Astrocyte of the spinal cord (primary cell): ENCODE results near the gene MTRR.

Source experiments
- DNase-seq: peaks from one replicate; pipeline ENCODE4 v3.0.0; 2011; ENCODE audit warnings: low read depth, low spot score
- H3K4me3 ChIP-seq: 2 replicates; pipeline ENCODE4 v1.5.1; 2011; ENCODE audit warnings: low read depth, mild to moderate bottlenecking, low read length, moderate library complexity
- in situ Hi-C: cut with HindIII; loops from 2 replicates; pipeline ENCODE4 v1.10.0; 2017; ENCODE audit warnings: low sequenced_read_pairs
- TF ChIP-seq, protein P1 (sequence below): IDR thresholded peaks from 2 replicates; pipeline ENCODE4 v1.5.1; 2012; ENCODE audit warnings: low read depth, mild to moderate bottlenecking, low read length, inconsistent platforms

Gene MTRR

DNA sequence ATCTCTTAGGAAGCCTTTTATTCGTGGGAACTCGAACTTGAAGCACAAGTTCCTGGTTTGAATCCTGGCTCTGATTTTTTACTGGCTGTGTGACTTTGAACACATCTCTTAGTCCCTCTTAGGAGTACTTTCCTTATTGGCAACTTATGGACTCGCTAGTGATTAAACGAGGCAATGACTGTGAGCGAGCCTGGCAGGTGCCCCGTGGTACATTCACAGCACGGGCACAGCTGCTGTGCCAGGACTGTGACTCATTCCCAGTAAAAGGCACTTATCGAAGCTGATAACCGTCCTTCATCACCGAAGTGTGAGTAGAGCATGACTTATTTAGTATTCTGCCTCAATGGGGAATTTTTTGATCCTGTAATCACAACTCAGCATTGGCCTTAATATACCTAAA lies 40.7 kb upstream of the MTRR start:
- DNase-seq: no peak
- in situ Hi-C loops: no loop called here
- TF ChIP-seq, protein P1, sequence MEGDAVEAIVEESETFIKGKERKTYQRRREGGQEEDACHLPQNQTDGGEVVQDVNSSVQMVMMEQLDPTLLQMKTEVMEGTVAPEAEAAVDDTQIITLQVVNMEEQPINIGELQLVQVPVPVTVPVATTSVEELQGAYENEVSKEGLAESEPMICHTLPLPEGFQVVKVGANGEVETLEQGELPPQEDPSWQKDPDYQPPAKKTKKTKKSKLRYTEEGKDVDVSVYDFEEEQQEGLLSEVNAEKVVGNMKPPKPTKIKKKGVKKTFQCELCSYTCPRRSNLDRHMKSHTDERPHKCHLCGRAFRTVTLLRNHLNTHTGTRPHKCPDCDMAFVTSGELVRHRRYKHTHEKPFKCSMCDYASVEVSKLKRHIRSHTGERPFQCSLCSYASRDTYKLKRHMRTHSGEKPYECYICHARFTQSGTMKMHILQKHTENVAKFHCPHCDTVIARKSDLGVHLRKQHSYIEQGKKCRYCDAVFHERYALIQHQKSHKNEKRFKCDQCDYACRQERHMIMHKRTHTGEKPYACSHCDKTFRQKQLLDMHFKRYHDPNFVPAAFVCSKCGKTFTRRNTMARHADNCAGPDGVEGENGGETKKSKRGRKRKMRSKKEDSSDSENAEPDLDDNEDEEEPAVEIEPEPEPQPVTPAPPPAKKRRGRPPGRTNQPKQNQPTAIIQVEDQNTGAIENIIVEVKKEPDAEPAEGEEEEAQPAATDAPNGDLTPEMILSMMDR: no peak
- H3K4me3 ChIP-seq: no peak overlapping the region

DNA sequence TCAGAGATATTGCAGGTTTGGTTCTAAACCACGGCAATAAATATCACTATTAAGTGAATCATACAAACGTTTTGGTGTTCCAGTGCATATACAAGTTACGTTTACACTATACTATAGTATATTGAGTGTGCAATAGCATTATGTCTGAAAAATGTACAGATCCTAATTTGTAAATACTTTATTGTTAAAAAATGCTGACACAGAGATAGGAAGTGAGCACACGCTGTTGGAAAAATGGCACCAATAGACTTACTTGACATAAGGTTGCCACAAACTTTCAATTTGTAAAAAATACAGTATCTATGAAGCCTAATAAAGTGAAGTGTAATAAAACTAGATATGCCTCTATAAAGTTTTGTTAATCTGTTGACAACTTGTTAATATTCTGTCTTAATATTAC lies 34.0 kb upstream of the MTRR start:
- no peak for DNase-seq
- TF ChIP-seq, protein P1: no peak
- H3K4me3 ChIP-seq: no peak overlapping the region
- in situ Hi-C loops: no loop called here

DNA sequence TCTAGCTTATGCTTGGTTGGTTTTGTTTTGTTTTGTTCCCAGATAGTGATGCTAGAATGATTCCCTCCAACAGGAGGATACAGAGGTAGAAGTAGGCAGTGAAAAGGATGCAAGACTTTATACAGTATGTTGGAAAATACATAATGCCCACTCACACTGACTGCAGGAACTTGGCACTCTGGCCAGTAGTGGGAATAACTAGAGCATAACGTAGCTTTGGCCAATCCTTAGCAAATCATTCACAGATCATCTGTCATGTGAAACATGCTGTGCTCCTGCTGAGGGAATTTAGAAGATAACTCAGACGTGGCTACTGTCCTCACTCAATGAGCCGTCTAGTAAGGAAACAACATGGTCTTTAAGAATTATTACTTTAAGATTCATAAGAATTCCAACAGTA lies 31.5 kb upstream of the MTRR start:
- in situ Hi-C loops: no loop called here
- DNase-seq: no peak
- H3K4me3 ChIP-seq: no peak overlapping the region
- TF ChIP-seq, protein P1: no peak

DNA sequence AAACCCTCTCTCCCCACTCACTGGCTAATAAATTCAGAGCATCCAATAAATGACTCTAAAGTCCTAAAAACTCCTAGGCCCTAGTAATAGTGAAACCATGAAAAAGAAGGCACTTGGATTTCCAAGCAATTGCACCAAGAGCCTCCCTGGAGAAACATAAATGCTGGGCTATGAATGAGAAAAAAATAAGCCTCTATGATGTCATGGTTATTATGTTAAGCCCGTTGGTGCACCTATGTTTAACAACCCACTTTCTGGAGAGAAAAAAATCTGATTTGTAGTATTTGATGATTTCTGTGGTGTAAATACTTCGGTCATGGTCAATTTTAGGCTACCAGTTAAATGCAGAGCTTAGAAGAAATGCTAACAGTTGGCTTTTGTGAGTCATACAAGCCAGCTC lies 26.4 kb upstream of the MTRR start:
- TF ChIP-seq, protein P1: no peak
- no peak overlapping the region for H3K4me3 ChIP-seq
- in situ Hi-C loops: no loop called here
- DNase-seq: no peak

DNA sequence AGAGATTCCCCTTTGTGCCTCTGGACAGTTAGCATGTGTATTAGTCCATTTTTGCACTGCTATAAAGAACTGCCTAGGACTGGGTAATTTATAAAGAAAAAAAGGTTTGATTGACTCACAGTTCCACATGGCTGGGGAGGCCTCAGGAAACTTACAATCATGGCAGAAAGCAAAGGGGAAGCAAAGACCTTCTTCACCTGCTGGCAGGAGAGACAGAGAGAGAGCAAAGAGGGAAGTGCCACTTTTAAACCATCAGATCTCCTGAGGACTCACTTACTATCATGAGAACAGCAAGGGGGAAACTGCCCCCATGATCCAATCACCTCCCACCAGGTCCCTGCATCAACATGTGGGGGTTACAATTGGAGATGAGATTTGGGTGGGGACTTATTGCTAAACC lies 24.0 kb upstream of the MTRR start:
- in situ Hi-C loops: no loop called here
- H3K4me3 ChIP-seq: no peak overlapping the region
- TF ChIP-seq, protein P1: no peak
- DNase-seq: no peak

DNA sequence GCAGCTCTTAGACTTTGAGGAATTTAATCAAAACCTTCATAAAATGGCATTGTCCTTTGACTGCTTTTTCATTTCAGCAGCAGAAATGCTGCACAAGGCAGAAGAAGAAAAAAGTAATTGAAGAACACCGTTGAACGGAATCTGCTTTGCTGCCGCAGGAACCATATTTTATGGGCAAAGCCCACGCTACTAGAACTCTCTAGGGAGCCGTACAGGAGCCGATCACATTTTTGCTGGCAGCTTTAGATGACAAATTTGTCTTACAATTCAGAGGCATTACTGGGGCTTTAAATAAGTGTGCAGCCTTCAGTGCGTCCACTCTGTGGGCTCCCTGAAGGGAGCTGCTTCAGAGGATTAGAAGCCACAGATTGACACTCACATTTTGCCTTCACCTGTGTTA lies 23.4 kb upstream of the MTRR start:
- H3K4me3 ChIP-seq: no peak overlapping the region
- in situ Hi-C loops: no loop called here
- no peak for DNase-seq
- TF ChIP-seq, protein P1: no peak

DNA sequence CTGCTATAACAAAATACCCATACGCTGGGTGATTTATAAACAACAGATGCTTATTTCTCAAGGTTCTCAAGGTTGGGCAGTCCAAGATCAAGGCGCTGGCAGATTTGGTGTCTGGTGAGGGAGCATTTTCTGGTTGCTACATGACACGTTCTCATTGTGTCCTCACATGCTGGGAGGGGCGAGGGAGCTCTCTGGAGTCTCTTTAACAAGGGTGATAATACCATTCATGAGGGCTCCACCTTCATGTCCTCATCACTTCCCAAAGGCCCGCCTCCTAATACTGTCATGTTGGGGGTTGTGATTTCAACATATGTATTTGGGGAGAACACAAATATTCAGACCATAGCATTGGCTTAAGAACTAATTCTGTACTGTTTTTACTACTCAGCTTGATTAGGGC lies 22.6 kb upstream of the MTRR start:
- TF ChIP-seq, protein P1: no peak
- in situ Hi-C loops: no loop called here
- DNase-seq: no peak
- H3K4me3 ChIP-seq: no peak overlapping the region
